Amniotic stem cell (primary cell): ENCODE measurements around the gene TTF2.
A peak's percentile ranks its signal among the peaks of the same experiment; 100 is the strongest.
"Not testable (repeated sequence)": the region's sequence is repeated elsewhere in the genome, so short reads cannot be mapped to it uniquely, and the experiment has no call there.

ENCODE experiments used
- DNase-seq: peaks from one replicate; lab custom pipeline; 2025; lab: John Stamatoyannopoulos, UW

Gene TTF2

GRCh38 chr1:117093870-117094621, 33.9 kb downstream of the TTF2 start:
- DNase-seq: peak; percentile 11

DNA sequence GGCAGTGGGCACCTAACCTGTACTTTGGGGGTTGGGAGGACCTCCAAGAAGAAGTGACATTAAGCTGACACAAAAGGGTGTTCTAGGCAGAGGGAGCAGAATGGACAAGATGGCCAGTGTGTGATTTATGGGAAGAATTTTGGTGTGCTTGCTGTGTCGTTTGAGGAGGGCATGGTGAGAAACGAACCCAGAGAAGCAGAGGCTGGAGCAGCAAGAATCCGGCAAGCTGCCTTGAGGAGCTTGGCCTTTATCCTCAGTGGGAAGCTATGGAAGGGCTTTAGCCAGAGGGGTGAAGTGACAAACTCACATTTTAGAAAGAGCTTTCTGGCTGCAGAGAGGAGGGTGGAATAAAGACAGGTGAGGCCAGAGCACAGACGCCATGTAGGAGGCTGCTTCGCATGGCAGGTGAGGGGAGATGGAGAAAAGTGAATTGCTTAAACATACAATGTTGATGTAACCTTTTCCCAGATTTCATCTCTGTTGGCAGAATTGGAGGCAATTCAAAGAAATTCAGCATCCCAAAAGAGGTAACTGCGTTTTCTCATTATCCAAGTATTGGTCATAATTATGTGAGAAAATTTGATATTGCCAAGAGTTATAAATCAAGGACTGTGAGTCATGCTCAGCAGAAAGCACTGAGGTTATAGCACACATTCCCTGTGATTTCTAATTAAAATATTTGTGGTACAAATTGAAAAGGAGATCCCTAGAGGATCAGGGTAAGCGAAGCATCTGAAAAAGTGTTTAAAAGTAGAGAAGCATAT, 34.9 kb downstream of the TTF2 start:
- DNase-seq: no peak

DNA sequence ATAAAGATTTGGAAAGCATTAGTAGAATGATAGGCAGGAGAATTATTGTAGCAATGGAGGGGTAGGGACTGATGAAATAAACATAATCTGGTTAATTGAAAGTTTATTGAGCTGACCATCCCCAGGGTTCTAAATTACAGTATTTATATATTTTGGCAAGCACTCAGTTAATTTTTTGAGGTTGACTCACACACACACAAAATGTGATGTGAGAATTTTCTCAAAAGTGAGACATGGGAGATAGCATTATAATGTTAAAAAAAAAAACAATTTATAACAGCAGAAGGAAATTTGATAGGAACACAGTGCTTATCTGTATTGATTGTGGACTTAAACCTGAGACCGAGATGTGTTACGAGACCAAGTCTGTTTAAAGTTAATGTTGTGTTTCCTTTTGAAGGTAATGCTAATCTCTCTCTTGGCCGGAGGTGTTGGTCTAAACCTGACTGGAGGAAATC, 36.9 kb downstream of the TTF2 start:
- no peak for DNase-seq

DNA sequence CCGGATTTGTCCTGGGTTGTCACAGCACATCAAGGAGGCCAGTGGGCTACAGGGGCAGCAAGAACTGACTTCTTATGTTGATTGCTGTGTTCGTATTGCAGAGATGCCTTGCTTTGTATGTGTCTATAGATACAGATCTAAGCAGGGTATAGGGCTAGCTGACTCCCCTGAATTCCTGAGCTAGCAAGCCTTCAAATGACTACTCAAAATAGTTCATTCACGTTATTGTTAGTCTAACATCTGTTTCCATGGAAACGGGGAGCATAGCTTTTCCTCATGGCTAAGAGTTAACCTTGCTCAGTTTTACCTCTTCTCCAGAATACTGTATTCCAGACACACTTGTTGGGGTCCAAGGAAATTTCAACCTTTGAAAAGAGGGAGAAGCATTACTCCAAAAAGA, 37.3 kb downstream of the TTF2 start:
- peak; percentile 25 for DNase-seq

DNA sequence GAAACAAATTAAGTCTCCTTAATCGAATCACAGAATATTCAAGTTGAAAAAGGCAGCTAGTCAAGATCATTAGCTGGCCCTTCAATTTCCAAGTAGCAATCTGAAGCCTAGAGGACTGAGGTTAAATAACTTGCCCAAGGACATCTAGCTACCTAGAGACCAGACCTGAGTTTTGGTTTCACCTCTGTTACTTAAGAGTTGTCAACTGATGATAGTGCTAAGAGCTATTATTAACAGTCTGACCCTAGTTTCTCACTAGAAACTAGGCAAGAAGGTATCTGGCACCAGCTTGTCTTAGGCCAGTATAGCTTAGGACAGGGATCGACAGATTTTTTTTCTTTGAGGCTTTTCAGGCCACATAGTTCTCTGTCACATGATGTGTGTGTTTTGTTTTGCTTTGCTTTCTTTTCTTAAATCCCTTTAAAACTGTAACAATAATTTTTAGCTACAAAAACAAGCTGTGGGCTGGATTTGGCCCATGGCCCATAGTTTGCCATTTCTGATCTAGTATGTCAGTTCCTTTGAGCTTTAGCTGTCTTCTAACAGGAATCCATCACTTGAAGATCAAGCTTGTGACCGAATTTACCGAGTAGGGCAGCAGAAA, 38.3 kb downstream of the TTF2 start:
- DNase-seq: no peak

DNA sequence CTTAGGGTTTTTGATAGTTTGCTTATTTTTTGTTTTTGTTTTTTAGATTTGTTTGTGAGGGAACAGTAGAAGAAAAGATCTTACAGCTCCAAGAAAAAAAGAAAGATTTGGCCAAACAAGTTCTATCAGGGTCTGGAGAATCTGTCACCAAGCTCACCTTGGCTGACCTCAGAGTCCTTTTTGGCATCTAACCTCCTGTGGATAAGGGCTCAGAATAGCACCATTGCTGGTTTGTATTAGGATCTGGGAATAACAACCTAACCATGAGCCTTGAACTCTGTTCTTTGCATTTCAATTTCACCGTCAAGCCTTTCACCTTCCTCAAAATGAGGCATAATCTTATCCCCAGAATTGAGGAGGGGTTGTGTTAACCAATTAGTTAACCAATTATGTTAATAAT, 41.2 kb downstream of the TTF2 start:
- DNase-seq: no peak

DNA sequence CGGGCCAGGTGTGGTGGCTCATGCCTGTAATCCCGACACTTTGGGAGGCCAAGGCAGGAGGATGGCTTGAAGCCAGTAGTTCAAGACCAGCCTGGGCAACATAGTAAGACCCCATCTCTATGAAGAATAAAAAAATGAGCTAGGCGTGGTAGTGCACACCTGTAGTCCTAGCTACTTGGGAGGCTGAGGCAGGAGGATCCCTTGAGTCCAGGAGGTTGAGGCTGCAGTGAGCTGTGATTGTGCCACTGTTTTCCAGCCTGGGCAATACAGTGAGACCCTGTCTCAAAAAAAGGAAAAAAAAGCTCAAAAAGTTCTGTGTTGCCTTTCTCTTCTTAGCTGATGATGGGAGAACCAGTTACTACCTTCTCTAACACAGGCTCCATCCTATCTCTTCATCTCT, 41.7 kb downstream of the TTF2 start:
- not testable (repeated sequence) for DNase-seq

DNA sequence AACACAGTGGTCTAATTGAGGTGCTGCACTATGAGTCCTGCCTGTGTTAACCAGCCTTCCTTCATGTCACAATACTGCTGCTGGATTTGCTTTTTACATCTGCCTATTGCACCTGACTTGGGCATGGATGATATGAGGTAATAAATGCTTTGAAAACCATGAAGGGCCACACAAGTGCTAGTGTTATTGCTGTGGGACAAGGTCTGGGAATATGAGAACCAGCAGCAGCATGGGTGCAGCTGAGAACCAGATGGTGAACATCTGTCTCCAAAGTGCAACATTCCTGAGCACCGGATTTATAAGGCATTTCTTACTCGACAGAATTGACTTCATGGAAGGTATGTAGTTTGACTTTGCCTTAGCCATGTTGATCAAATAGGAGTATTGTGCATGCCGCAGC, 44.9 kb downstream of the TTF2 start:
- DNase-seq: no peak

DNA sequence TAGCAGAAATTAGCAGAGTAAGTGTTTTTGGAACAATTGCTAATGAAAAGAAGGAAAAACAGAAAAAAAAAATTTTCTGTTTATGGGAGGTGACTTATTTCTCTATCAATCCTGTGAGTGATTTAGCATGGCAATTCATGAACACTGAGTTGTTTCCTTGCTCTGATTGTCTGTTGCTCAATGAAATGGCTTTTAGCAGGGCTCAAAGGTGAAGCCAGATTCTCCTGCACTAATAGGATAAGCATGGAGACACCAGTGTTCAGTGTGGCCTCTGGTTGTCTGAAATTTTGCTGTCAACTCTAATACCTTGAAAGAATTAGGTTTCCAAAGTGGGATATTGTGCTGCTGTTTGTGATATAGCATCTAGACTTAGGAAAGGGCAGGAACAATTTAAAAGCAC, 45.6 kb downstream of the TTF2 start:
- DNase-seq: no peak

DNA sequence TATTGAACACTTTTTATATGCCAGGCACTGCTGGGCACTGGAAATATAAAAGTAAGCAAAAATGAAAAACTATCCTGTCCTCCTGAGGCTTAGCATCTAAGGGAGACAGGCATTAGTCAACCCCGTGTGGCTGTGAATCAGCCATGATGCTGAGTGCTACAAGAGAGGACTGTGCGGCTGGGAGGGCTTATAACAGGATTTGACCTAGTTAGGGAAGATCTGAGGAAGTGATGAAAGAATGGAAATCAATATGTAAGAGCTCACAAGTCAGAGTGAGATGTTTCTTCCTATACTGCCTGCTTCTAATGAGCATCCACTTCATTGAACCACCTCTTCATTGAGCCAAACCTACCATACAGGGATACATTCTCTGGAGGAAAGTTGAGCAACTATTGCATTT, 46.4 kb downstream of the TTF2 start:
- no peak for DNase-seq

GRCh38 chr1:117107364-117107763, 47.2 kb downstream of the TTF2 start:
- DNase-seq: no peak

GRCh38 chr1:117110774-117111173, 50.6 kb downstream of the TTF2 start:
- no peak for DNase-seq

DNA sequence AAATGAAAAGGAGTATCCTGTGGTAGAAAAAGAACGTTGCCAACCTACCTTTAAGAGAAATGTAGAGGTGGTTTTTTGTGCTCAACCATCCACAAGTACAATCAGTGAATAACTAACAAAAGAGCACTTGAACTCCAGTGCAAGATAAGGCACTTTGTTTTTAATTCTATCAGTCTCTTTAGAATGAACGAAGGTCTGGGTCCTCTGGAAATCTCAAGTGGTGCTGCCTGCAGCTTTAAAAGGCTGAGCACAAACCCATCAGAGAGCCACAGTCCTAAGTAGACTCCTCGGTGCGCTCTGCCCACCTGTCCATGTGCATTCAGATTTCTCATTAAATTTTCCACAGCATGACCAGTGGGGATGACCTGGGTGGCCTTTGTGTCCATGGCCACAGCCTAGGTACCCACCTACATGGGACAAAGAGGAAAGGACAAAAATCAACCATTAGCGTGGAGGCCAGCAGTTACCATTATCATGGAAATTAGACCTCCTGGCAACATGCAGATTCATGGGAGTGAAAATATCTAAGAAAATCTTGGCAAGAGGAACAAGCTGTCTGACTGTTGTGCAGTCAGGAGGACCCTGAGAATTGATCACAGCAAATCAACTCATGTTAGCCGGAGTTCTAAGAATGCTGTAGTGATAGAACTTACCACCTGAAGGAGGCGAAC, 52.1 kb downstream of the TTF2 start:
- no peak for DNase-seq

DNA sequence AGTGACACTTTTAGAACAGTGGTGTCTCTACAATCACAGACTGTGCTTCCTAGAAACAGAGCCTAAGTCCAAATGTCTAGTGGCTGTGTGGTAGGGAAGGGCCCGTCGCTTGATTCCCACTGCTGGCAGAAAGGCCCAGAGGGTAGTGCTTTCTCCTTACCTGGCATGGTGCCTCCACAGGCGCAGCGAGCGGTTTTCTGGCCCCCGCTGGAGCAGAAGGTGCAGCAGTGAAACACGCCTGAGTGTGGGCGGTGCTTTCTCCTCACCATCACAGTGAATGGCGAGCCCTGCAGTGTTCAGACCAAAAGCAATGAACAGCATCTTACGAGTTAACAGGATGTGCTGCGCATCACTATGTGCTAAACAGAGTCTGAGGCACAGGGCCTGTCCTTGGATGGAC, 53.1 kb downstream of the TTF2 start:
- DNase-seq: no peak

DNA sequence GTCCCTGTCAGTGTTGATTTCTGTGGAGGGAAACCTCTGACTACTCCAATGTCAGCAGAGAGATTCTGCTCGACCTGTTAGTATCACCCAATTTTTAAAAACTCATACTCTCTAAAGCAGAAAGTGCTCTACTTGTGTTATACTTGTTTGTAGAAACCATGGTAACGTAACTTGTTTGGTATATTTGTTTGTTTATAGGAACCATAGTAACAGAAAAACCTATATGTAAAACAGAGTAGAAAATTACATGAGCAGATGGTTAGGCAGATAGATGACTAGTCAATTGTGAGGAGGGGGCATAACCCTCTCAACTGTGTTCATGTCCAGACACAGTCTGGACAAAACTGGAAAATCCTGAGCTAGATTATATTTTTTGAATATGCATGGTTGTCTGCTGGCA, 54.8 kb downstream of the TTF2 start:
- DNase-seq: no peak

DNA sequence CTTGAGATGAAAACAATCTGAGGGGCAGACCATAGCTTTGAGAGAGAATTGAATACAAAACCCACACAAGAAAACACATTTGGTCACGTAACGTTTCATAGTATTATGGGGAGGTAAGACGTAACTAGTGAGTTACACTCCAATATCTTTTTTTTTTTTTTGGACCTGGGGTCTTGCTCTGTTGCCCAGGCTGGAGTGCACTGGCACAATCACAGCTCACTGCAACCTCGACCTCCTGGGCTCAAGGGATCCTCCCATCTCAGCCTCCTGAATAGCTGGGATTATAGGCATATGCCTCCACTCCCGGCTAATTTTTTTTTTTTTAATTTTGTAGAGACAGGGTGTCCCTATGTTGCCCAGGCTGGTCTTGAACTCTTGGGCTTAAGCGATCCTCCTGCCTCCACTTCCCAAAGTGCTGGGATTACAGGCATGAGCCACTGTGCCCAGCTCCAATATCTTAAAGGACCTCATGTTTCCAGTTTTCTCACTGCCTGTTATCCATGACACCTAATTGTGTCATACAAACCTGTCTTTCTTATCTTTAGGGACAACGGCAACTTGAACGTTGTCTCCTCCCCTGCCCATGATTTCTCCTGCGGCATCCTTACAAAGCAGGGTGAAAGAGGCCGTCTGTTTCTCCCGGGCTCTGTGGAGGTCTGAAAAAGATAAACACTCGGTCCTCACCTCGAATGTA, 56.1 kb downstream of the TTF2 start:
- DNase-seq: no peak

DNA sequence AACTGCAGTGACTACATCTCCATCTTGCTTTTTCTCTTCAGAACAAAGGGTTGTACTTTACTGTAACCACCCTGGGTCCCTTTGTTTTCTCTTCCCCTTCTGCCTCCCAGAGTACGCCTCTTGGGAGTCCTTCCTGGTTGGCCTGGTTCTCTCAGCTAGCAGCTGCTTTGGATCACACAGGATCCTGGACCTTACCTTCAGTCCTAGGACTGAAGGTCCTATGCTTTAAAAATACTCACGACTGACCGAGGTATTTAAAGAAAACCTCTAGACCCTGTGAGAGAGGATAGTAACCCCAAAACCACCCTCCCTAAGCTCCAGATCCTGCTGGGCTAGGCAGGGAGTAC, 56.6 kb downstream of the TTF2 start:
- DNase-seq: no peak

DNA sequence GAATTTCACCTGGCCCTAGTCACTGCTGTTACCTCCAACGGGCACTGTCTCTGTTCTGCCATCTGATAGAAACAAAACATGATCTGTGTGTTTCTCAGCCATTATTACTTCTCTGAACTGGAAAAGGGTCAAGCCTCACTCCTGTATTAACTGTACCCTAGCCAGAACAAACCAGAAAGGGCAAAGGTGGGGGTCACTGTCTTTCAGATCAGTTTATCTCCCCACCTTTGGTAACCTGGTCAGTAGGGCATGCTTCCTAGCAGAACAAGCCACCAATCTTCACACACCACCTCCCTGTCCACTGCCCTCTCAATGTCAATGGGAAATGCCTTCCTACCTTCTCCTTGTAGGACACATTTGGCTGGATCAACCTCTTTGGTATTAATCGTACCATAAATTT, 57.6 kb downstream of the TTF2 start:
- DNase-seq: no peak

DNA sequence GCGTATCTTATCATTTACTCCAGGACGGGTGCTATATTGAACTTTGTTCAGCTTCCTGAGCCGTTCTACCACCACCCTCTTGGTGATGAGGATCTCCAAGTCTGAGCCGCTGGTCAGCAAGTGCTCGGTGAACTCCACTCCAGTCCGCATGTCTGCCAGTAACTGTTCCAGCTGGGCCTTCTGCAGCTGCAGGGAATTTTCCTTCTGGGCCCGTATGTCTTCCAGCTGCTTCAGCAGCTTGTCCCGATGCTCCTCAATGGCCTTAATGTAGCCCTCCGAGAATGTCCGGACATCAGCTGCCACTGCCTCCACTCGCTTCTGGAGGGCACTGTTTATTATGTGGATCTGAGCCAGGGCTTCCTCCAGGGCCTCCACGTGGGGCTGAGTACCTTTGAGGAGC, 58.0 kb downstream of the TTF2 start:
- no peak for DNase-seq

- DNase-seq: not testable (repeated sequence)
Measured at GRCh38 chr1:117119144-117119543, 59.0 kb downstream of the TTF2 start.

- no peak for DNase-seq
Measured at GRCh38 chr1:117120774-117121588, 60.9 kb downstream of the TTF2 start.
